ENCODE data around the gene RFX6. TPM values are rescaled to one million over a fixed set of nuclear protein-coding genes. Genes with fewer than 3 reads are reported as not detected.

RFX6 gene, protein sequence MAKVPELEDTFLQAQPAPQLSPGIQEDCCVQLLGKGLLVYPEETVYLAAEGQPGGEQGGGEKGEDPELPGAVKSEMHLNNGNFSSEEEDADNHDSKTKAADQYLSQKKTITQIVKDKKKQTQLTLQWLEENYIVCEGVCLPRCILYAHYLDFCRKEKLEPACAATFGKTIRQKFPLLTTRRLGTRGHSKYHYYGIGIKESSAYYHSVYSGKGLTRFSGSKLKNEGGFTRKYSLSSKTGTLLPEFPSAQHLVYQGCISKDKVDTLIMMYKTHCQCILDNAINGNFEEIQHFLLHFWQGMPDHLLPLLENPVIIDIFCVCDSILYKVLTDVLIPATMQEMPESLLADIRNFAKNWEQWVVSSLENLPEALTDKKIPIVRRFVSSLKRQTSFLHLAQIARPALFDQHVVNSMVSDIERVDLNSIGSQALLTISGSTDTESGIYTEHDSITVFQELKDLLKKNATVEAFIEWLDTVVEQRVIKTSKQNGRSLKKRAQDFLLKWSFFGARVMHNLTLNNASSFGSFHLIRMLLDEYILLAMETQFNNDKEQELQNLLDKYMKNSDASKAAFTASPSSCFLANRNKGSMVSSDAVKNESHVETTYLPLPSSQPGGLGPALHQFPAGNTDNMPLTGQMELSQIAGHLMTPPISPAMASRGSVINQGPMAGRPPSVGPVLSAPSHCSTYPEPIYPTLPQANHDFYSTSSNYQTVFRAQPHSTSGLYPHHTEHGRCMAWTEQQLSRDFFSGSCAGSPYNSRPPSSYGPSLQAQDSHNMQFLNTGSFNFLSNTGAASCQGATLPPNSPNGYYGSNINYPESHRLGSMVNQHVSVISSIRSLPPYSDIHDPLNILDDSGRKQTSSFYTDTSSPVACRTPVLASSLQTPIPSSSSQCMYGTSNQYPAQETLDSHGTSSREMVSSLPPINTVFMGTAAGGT
- not detected in 2 replicates for total RNA-seq

DNA sequence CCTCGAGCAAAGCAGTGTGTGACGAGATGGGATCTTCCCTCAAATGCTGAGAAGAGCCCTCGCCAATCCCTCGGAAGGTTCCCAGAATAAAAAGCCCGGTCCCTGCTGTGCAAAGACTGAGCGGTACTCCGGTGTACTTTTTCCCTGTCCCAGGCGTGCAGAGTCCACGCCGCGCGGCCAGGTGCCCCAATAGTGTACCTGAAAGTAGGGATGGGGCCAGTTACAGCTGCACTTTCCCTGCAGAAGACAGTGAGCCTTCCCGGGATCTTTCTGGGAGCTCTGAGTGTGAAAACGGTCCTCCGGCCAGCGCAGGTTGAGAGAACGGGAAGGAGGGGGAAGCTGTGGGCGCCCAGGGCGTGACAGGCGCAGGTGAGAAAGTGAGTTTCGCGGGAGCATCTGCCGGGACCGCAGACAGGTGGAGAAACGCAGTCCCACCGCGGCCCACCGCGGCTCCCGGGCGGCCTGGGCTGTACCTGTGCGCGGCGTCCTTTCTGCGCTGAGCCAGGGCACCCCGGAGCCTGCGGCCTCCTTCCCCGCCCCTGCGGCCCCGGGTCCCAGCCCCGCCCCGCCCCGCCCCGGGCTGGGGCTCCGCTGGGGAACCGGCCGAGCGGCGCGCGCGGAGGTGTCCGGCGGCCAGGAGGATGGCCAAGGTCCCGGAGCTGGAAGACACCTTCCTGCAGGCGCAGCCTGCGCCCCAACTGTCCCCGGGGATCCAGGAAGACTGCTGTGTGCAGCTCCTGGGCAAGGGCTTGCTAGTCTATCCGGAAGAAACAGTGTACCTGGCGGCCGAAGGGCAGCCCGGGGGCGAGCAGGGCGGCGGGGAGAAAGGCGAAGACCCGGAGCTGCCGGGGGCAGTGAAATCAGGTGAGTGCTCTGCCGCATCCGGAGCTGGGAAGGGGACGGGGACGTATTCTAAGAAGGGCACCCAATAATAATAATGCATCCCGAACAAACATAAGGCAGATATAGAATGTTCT is at the start of gene RFX6:
TSS of gene RFX6 (plus strand) at position 608 of the 977 bp plus-strand sequence. CDS start at position 642, 34 bp downstream.

DNA sequence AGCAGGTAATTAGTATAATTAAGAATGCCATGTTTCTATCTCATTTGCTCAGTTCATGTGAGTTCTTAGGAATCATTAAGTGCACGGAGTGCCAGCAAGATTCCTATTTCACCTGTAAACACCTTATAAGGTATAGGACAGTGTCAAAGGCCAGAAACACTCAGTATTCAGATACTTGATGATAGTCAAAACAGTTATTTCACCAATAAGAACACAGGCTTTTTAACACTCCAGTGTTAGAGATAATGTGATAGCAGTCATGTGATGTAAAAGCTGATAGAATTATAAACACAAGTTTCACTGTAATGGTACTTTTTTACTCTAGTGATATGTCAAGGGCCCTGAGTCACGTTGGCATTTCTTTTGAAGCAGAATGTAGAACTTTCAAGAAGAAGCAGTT is 48.1 kb upstream of the RFX6 start, which contains the start of gene GPRC6A:
TSS of gene GPRC6A (minus strand) at position 101 of the 400 bp plus-strand sequence. CDS start at position 31, 70 bp downstream.

Other genes starting within 250 kb of the RFX6 start
- gene ZUP1, start 208.5 kb upstream of the RFX6 start, total RNA-seq = 9.3 and 11.8 TPM in 2 replicates
- 9.7 and 10.8 TPM in 2 replicates for gene KPNA5, start 196.0 kb upstream of the RFX6 start, total RNA-seq
- 2.2 and 11.5 TPM in 2 replicates for gene FAM162B, start 111.5 kb upstream of the RFX6 start, total RNA-seq
- not detected in 2 replicates for gene GPRC6A, start 48.2 kb upstream of the RFX6 start, total RNA-seq